Loucy (cell line): ENCODE measurements around the gene FLNA.
"Not testable (repeated sequence)": the region's sequence is repeated elsewhere in the genome, so short reads cannot be mapped to it uniquely, and the experiment has no call there.

Experiments
- H2AFZ ChIP-seq: fragments of 200-600 bp; sonication (generic); 2 replicates; pipeline ENCODE4 v1.6.0; 2016; ENCODE audit warnings: antibody characterized with exemption, mild to moderate bottlenecking, low read length, moderate library complexity
- H3F3A ChIP-seq: fragments of 200-600 bp; 2 replicates; pipeline ENCODE4 v1.6.0; 2016; ENCODE audit warnings: antibody characterized with exemption, low read depth, mild to moderate bottlenecking
- H3K27me3 ChIP-seq: fragments of 200-600 bp; sonication (generic); 2 replicates; pipeline ENCODE4 v1.6.1; 2014; ENCODE audit warnings: low read length, mild to moderate bottlenecking; ENCODE audit not compliant: insufficient read depth, poor library complexity, severe bottlenecking
- H3K36me3 ChIP-seq: fragments of 200-600 bp; sonication (generic); 2 replicates; pipeline ENCODE4 v1.6.1; 2016; ENCODE audit warnings: low read length; ENCODE audit not compliant: insufficient read depth
- H3K4me1 ChIP-seq: fragments of 200-600 bp; sonication (generic); 2 replicates; pipeline ENCODE4 v1.5.1; 2014; ENCODE audit warnings: low read length, mild to moderate bottlenecking; ENCODE audit not compliant: insufficient read depth, poor library complexity, severe bottlenecking
- H3K4me2 ChIP-seq: fragments of 200-600 bp; sonication (generic); 2 replicates; pipeline ENCODE4 v1.6.0; 2014; ENCODE audit warnings: antibody characterized with exemption, low read length, low read depth, mild to moderate bottlenecking; ENCODE audit not compliant: poor library complexity, severe bottlenecking
- H3K4me3 ChIP-seq: fragments of 200-600 bp; sonication (generic); 2 replicates; pipeline ENCODE4 v1.5.1; 2014; ENCODE audit warnings: low read length, mild to moderate bottlenecking, mixed read lengths; ENCODE audit not compliant: poor library complexity, severe bottlenecking
- H3K79me2 ChIP-seq: fragments of 200-600 bp; sonication (generic); 2 replicates; pipeline ENCODE4 v1.6.1; 2014; ENCODE audit warnings: low read length; ENCODE audit not compliant: insufficient read depth
- H3K9ac ChIP-seq: fragments of 200-600 bp; sonication (generic); 2 replicates; pipeline ENCODE4 v1.6.0; 2014; ENCODE audit warnings: mild to moderate bottlenecking, low read depth, low read length, moderate library complexity; ENCODE audit not compliant: poor library complexity, severe bottlenecking
- H3K9me2 ChIP-seq: fragments of 200-600 bp; sonication (generic); replicated peaks from 2 replicates; pipeline ENCODE4 v1.6.1; 2016; ENCODE audit warnings: low read depth, low read length, mixed read lengths
- H3K9me3 ChIP-seq: fragments of 200-600 bp; sonication (generic); 2 replicates; pipeline ENCODE4 v1.6.1; 2014; ENCODE audit warnings: mild to moderate bottlenecking, antibody characterized with exemption, low read length, low read depth; ENCODE audit not compliant: insufficient read depth
- H4K20me1 ChIP-seq: fragments of 200-600 bp; sonication (generic); 2 replicates; pipeline ENCODE4 v1.6.0; 2014; ENCODE audit warnings: antibody characterized with exemption, low read length, mild to moderate bottlenecking; ENCODE audit not compliant: insufficient read depth, poor library complexity, severe bottlenecking
- EZH2phosphoT487 ChIP-seq: fragments of 200-600 bp; IDR thresholded peaks from 2 replicates; pipeline ENCODE4 v1.6.1; 2018; ENCODE audit warnings: antibody characterized with exemption, mild to moderate bottlenecking, moderate library complexity, borderline replicate concordance
- TF ChIP-seq, protein P1 (sequence below): fragments of 200-600 bp; sonication (generic); conservative IDR thresholded peaks from 2 replicates; pipeline ENCODE4 v1.5.1; 2014; ENCODE audit warnings: mild to moderate bottlenecking, antibody characterized with exemption, low read length

The FLNA gene

GRCh38 chrX:154349359-154349935, 25.0 kb downstream of the FLNA start:
- H3F3A ChIP-seq = no peaks in the 10 kb centered on the region
- TF ChIP-seq, protein P1, sequence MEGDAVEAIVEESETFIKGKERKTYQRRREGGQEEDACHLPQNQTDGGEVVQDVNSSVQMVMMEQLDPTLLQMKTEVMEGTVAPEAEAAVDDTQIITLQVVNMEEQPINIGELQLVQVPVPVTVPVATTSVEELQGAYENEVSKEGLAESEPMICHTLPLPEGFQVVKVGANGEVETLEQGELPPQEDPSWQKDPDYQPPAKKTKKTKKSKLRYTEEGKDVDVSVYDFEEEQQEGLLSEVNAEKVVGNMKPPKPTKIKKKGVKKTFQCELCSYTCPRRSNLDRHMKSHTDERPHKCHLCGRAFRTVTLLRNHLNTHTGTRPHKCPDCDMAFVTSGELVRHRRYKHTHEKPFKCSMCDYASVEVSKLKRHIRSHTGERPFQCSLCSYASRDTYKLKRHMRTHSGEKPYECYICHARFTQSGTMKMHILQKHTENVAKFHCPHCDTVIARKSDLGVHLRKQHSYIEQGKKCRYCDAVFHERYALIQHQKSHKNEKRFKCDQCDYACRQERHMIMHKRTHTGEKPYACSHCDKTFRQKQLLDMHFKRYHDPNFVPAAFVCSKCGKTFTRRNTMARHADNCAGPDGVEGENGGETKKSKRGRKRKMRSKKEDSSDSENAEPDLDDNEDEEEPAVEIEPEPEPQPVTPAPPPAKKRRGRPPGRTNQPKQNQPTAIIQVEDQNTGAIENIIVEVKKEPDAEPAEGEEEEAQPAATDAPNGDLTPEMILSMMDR = no peak
- no peak for TF ChIP-seq EZH2phosphoT487
- no peak overlapping the region for H2AFZ ChIP-seq
- no peak overlapping the region for H3K4me2 ChIP-seq
- H3K4me1 ChIP-seq = peaks cover 7% of the 10 kb centered on the region
- no peak overlapping the region for H3K4me3 ChIP-seq
- peaks cover 52% of the 10 kb centered on the region; the same call in 1 of the 2 replicates for H3K36me3 ChIP-seq
- H3K9me3 ChIP-seq = no peaks in the 10 kb centered on the region
- H3K27me3 ChIP-seq = no peaks in the 10 kb centered on the region
- H3K9me2 ChIP-seq = no peaks in the 10 kb centered on the region
- H4K20me1 ChIP-seq = no peaks in the 10 kb centered on the region
- H3K9ac ChIP-seq = no peak overlapping the region
- H3K79me2 ChIP-seq = no peaks in the 10 kb centered on the region

- no peaks in the 10 kb centered on the region for H3K9me3 ChIP-seq
- peaks cover 46% of the 10 kb centered on the region; the same call in 1 of the 2 replicates for H3K36me3 ChIP-seq
- no peaks in the 10 kb centered on the region for H4K20me1 ChIP-seq
- no peaks in the 10 kb centered on the region for H3K9me2 ChIP-seq
- no peak overlapping the region for H2AFZ ChIP-seq
- no peaks in the 10 kb centered on the region for H3K79me2 ChIP-seq
- no peak overlapping the region for H3K4me2 ChIP-seq
- H3F3A ChIP-seq = no peaks in the 10 kb centered on the region
- H3K9ac ChIP-seq = no peak overlapping the region
- no peak overlapping the region for H3K4me3 ChIP-seq
- TF ChIP-seq EZH2phosphoT487 = no peak
- TF ChIP-seq, protein P1 = no peak
- no peaks in the 10 kb centered on the region for H3K27me3 ChIP-seq
- peaks cover 7% of the 10 kb centered on the region for H3K4me1 ChIP-seq
These were observed 25.6 kb downstream of the FLNA start for GRCh38 chrX:154348646-154349358.

- Histone ChIP-seq H3K4me1 (peaks cover 7% of the 10 kb centered on the region), H3K9me2 (no peaks in the 10 kb centered on the region), H3F3A (no peaks in the 10 kb centered on the region), H2AFZ (no peak overlapping the region), H3K27me3 (no peaks in the 10 kb centered on the region), H3K4me2 (no peak overlapping the region), H3K9ac (no peak overlapping the region), H4K20me1 (no peaks in the 10 kb centered on the region), H3K9me3 (no peaks in the 10 kb centered on the region), H3K4me3 (no peak overlapping the region), H3K79me2 (no peaks in the 10 kb centered on the region), H3K36me3 (peaks cover 39% of the 10 kb centered on the region; the same call in 1 of the 2 replicates)
- TF ChIP-seq, protein P1 = no peak
- TF ChIP-seq EZH2phosphoT487 = no peak
These were observed 26.3 kb downstream of the FLNA start for GRCh38 chrX:154348114-154348531.

- not testable (repeated sequence) for H3K9me3 ChIP-seq
These were observed 30.8 kb downstream of the FLNA start for GRCh38 chrX:154343620-154344019.

DNA sequence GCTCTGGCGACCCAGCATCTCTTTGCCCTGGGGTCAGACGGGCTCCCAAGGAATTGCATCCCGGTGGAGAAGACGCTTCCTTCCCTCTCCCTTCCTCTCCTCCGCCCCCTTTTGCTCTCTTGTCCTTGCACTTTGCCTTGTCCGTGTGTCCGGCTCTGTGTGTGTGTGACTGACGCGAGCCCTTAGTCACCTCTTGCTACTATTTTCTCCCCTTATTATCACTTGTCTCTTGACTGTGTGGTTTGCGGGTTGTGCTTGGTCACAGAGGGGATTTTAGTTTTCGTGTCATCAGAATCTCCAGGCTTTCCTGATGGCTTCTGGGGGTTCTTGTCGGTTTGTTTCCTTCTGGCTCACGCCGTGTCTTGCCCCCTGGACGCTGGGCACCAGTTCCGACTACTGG, 31.4 kb downstream of the FLNA start:
- H3K9me3 ChIP-seq, H3K4me2 ChIP-seq, H3K27me3 ChIP-seq, H3K4me1 ChIP-seq, H3K79me2 ChIP-seq, H2AFZ ChIP-seq, H3K4me3 ChIP-seq, H3K36me3 ChIP-seq, H3F3A ChIP-seq, H4K20me1 ChIP-seq, H3K9ac ChIP-seq, H3K9me2 ChIP-seq: not testable (repeated sequence)

More at GRCh38 chrX:154343620-154344019, 30.8 kb downstream of the FLNA start:
- not testable (repeated sequence) for H3K27me3 ChIP-seq, H3K79me2 ChIP-seq, H3K4me1 ChIP-seq, H3K4me2 ChIP-seq, H3K36me3 ChIP-seq, H3K9me2 ChIP-seq, H4K20me1 ChIP-seq, H3F3A ChIP-seq, H3K4me3 ChIP-seq, H2AFZ ChIP-seq, H3K9ac ChIP-seq
